Liver (tissue), 9 donors: ENCODE data around the gene C12orf57. TPM values are rescaled to one million over a fixed set of nuclear protein-coding genes. Genes with fewer than 3 reads are reported as not detected.
A peak's percentile ranks its signal among the peaks of the same experiment; 100 is the strongest.

Experiments used
- DNase-seq: peaks from one replicate; pipeline ENCODE4 v3.0.0-alpha.2; 2017; ENCODE audit warnings: low spot score
- H3K27ac ChIP-seq, 2 donors: one replicate each; pipeline ENCODE4 v1.7.0; 2013; ENCODE audit warnings: inconsistent platforms in 2 of 2, low read length in 2 of 2, control low read depth in 1 of 2, low read depth in 1 of 2, mild to moderate bottlenecking in 1 of 2
- H3K27me3 ChIP-seq, 4 donors: one replicate each; pipeline versions ENCODE4 v1.6.1 to v1.7.0; 2013; ENCODE audit warnings: low read length in 3 of 4, inconsistent platforms in 1 of 4, mild to moderate bottlenecking in 1 of 4, moderate library complexity in 1 of 4; ENCODE audit not compliant: control insufficient read depth in 4 of 4, insufficient read depth in 4 of 4
- H3K36me3 ChIP-seq, 4 donors: one replicate each; pipeline versions ENCODE4 v1.6.1 to v1.7.0; 2013; ENCODE audit warnings: low read length in 3 of 4, mild to moderate bottlenecking in 3 of 4, low read depth in 1 of 4, moderate library complexity in 1 of 4; ENCODE audit not compliant: control insufficient read depth in 4 of 4, insufficient read depth in 3 of 4
- H3K4me1 ChIP-seq, 4 donors: one replicate each; pipeline versions ENCODE4 v1.6.1 to v1.7.0; 2013; ENCODE audit warnings: low read length in 3 of 4, mild to moderate bottlenecking in 3 of 4, moderate library complexity in 1 of 4; ENCODE audit not compliant: control insufficient read depth in 4 of 4, insufficient read depth in 4 of 4
- H3K4me3 ChIP-seq, 3 donors: one replicate each; pipeline versions ENCODE4 v1.6.1 to v1.7.0; 2013; ENCODE audit warnings: low read length in 3 of 3, control low read depth in 1 of 3, low read depth in 1 of 3, mild to moderate bottlenecking in 1 of 3
- H3K9ac ChIP-seq, 2 donors: one replicate each; pipeline ENCODE4 v1.7.0; 2013; ENCODE audit warnings: low read length in 2 of 2, mild to moderate bottlenecking in 2 of 2, moderate library complexity in 2 of 2, control low read depth in 1 of 2, low read depth in 1 of 2
- H3K9me3 ChIP-seq, 4 donors: one replicate each; pipeline versions ENCODE4 v1.6.1 to v1.7.0; 2013; ENCODE audit warnings: low read length in 3 of 4; ENCODE audit not compliant: control insufficient read depth in 4 of 4
- EGR1 ChIP-seq, 2 donors: IDR thresholded peaks; 2 replicates each; pipeline ENCODE4 v1.6.1; 2016 to 2018; ENCODE audit warnings: antibody characterized with exemption in 2 of 2, low read depth in 2 of 2
- FOXA1 ChIP-seq: IDR thresholded peaks from 2 replicates; pipeline ENCODE4 v1.6.1; 2016; ENCODE audit warnings: antibody characterized with exemption
- FOXA2 ChIP-seq: IDR thresholded peaks from 2 replicates; pipeline ENCODE4 v1.6.1; 2016; ENCODE audit warnings: antibody characterized with exemption
- GABPA ChIP-seq, 2 donors: IDR thresholded peaks in 1 of 2; conservative IDR thresholded peaks in 1 of 2; 2 replicates each; pipeline ENCODE4 v1.6.1; 2016; ENCODE audit warnings: antibody characterized with exemption in 2 of 2, mild to moderate bottlenecking in 1 of 2, moderate library complexity in 1 of 2
- HNF4A ChIP-seq, 2 donors: conservative IDR thresholded peaks; 2 replicates each; pipeline ENCODE4 v1.6.1; 2016; ENCODE audit warnings: antibody characterized with exemption in 2 of 2, mild to moderate bottlenecking in 2 of 2
- HNF4G ChIP-seq: IDR thresholded peaks from 2 replicates; pipeline ENCODE4 v1.6.1; 2016; ENCODE audit warnings: antibody characterized with exemption
- JUND ChIP-seq, 2 donors: IDR thresholded peaks; 2 replicates each; pipeline ENCODE4 v1.6.1; 2016; ENCODE audit warnings: antibody characterized with exemption in 2 of 2
- RAD21 ChIP-seq, 2 donors: IDR thresholded peaks; 2 replicates each; pipeline ENCODE4 v1.6.1; 2016; ENCODE audit warnings: antibody characterized with exemption in 2 of 2, mild to moderate bottlenecking in 2 of 2
- RXRA ChIP-seq, 2 donors: IDR thresholded peaks; 2 replicates each; pipeline ENCODE4 v1.6.1; 2017 to 2018; ENCODE audit warnings: antibody characterized with exemption in 2 of 2, mild to moderate bottlenecking in 1 of 2
- SP1 ChIP-seq: IDR thresholded peaks from 2 replicates; pipeline ENCODE4 v1.6.1; 2018; ENCODE audit warnings: antibody characterized with exemption, mild to moderate bottlenecking
- TAF1 ChIP-seq: conservative IDR thresholded peaks from 2 replicates; pipeline ENCODE4 v1.6.1; 2016; ENCODE audit warnings: antibody characterized with exemption, mild to moderate bottlenecking
- YY1 ChIP-seq: IDR thresholded peaks from 2 replicates; pipeline ENCODE4 v1.6.1; 2016; ENCODE audit warnings: antibody characterized with exemption, mild to moderate bottlenecking
- ZBTB33 ChIP-seq: IDR thresholded peaks from 2 replicates; pipeline ENCODE4 v1.6.1; 2016; ENCODE audit warnings: antibody characterized with exemption
- WGBS: extraction: QIAGEN DNeasy Blood & Tissue Kit; methylation state at CpG from one replicate; pipeline ENCODE4 v1.1.7; 2013; 5-methylcytosine and 5-hydroxymethylcytosine counted together
- polyA plus RNA-seq, 2 donors: library from polyadenylated mRNA; stranded (reverse) in 1 of 2; unstranded in 1 of 2; fragments of 200-250 nt in 1 of 2; fragments of >200 nt in 1 of 2; fragmentation: Nextera tagmentation in 1 of 2; extraction: Ambion mirVana in 1 of 2; gene quantifications; one replicate each; pipeline versions ENCODE4 v1.2.1 to v1.2.3, GENCODE V29; 2013 to 2015
- total RNA-seq, 2 donors: library from RNA; depleted of rRNA; stranded (reverse); fragments of >200 nt; gene quantifications; one replicate each; pipeline ENCODE4 v1.2.3, GENCODE V29; 2014
- TF ChIP-seq, protein P1 (sequence below): IDR thresholded peaks from 2 replicates; pipeline ENCODE4 v1.6.1; 2016; ENCODE audit warnings: antibody characterized with exemption, mild to moderate bottlenecking
- TF ChIP-seq, protein P2 (sequence below): IDR thresholded peaks from 2 replicates; pipeline ENCODE4 v1.6.1; 2016; ENCODE audit warnings: antibody characterized with exemption
- TF ChIP-seq, protein P3 (sequence below): fragments of 150-350 bp; IDR thresholded peaks from 2 replicates; pipeline ENCODE4 v1.5.1; 2017; ENCODE audit warnings: improper control_type of control experiment, low read depth, low read length; ENCODE audit not compliant: missing input control
- donor health status: healthy.
- donor health status: healthy.
- donor health status: healthy.
- donor health status: healthy.
- donor health status: healthy.

The C12orf57 gene
- total and polyA plus RNA-seq, 4 donors, result 49.2 to 193 (median 65.7) TPM

DNA sequence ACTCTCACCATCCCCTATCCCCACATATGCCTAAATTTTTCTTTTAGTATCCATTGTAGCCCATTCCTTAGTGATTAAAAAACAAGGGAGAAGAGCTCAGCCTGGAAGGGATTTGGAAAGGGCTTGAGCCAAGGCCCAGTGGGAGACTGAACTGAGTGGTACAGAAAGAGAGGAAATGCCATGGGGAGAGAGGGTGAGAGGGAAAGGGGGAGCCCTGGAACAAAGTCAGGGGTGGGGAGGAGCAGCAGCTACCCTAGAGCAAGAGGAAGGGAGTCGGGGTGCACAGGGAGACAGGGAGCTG, 18.6 kb upstream of the C12orf57 start:
- Histone ChIP-seq H3K36me3 (no peaks in the 10 kb centered on the region), H3K27me3 (no peaks in the 10 kb centered on the region), H3K4me3 (no peak overlapping the region), H3K27ac (peak overlapping the region; percentile 89 to 93), H3K4me1 (peaks cover 9 to 55% (median 48%) of the 10 kb centered on the region in 4 donors), H3K9me3 (no peaks in the 10 kb centered on the region), H3K9ac (peak overlapping the region in 1 of 2 donors; percentile 0)
- TF ChIP-seq, protein P1, sequence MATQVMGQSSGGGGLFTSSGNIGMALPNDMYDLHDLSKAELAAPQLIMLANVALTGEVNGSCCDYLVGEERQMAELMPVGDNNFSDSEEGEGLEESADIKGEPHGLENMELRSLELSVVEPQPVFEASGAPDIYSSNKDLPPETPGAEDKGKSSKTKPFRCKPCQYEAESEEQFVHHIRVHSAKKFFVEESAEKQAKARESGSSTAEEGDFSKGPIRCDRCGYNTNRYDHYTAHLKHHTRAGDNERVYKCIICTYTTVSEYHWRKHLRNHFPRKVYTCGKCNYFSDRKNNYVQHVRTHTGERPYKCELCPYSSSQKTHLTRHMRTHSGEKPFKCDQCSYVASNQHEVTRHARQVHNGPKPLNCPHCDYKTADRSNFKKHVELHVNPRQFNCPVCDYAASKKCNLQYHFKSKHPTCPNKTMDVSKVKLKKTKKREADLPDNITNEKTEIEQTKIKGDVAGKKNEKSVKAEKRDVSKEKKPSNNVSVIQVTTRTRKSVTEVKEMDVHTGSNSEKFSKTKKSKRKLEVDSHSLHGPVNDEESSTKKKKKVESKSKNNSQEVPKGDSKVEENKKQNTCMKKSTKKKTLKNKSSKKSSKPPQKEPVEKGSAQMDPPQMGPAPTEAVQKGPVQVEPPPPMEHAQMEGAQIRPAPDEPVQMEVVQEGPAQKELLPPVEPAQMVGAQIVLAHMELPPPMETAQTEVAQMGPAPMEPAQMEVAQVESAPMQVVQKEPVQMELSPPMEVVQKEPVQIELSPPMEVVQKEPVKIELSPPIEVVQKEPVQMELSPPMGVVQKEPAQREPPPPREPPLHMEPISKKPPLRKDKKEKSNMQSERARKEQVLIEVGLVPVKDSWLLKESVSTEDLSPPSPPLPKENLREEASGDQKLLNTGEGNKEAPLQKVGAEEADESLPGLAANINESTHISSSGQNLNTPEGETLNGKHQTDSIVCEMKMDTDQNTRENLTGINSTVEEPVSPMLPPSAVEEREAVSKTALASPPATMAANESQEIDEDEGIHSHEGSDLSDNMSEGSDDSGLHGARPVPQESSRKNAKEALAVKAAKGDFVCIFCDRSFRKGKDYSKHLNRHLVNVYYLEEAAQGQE, result no peak
- TF ChIP-seq SP1, result no peak
- TF ChIP-seq RXRA (IDR thresholded peaks at IDR 0.05), result no peak
- TF ChIP-seq, protein P2, sequence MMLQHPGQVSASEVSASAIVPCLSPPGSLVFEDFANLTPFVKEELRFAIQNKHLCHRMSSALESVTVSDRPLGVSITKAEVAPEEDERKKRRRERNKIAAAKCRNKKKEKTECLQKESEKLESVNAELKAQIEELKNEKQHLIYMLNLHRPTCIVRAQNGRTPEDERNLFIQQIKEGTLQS, result no peak
- TF ChIP-seq FOXA2, result no peak
- TF ChIP-seq, protein P3, sequence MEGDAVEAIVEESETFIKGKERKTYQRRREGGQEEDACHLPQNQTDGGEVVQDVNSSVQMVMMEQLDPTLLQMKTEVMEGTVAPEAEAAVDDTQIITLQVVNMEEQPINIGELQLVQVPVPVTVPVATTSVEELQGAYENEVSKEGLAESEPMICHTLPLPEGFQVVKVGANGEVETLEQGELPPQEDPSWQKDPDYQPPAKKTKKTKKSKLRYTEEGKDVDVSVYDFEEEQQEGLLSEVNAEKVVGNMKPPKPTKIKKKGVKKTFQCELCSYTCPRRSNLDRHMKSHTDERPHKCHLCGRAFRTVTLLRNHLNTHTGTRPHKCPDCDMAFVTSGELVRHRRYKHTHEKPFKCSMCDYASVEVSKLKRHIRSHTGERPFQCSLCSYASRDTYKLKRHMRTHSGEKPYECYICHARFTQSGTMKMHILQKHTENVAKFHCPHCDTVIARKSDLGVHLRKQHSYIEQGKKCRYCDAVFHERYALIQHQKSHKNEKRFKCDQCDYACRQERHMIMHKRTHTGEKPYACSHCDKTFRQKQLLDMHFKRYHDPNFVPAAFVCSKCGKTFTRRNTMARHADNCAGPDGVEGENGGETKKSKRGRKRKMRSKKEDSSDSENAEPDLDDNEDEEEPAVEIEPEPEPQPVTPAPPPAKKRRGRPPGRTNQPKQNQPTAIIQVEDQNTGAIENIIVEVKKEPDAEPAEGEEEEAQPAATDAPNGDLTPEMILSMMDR, result no peak
- TF ChIP-seq ZBTB33, result no peak
- TF ChIP-seq FOXA1, result no peak
- no peak for TF ChIP-seq JUND (IDR thresholded peaks at IDR 0.05)
- TF ChIP-seq TAF1, result no peak
- no peak for TF ChIP-seq EGR1 (IDR thresholded peaks at IDR 0.05; ENCODE audit: low read depth in 2 of 2)
- no peak for TF ChIP-seq RAD21 (IDR thresholded peaks at IDR 0.05)
- DNase-seq, result no peak
- WGBS, result 57% methylated on average over 1 of the region's 1 CpG

- WGBS, result 18% methylated on average over 8 of the region's 8 CpGs
- Histone ChIP-seq H3K27ac (peak overlapping the region; percentile 89 to 93), H3K4me1 (peaks cover 9 to 56% (median 48%) of the 10 kb centered on the region in 4 donors), H3K36me3 (no peaks in the 10 kb centered on the region), H3K27me3 (no peaks in the 10 kb centered on the region), H3K9ac (peak overlapping the region in 1 of 2 donors; percentile 51), H3K9me3 (no peaks in the 10 kb centered on the region), H3K4me3 (peak overlapping the region; percentile 14 to 55 (median 36))
- TF ChIP-seq EGR1 (IDR thresholded peaks at IDR 0.05; ENCODE audit: low read depth in 2 of 2), result peak in 1 of 2 donors; percentile 27
- peak; percentile 48 to 56 for TF ChIP-seq RAD21 (IDR thresholded peaks at IDR 0.05)
- peak; percentile 54 for TF ChIP-seq YY1
- peak in 1 of 2 donors; percentile 62 for TF ChIP-seq GABPA (IDR thresholded peaks at IDR 0.05 in 1 of 2, conservative IDR thresholded peaks at IDR 0.05 in 1 of 2)
- TF ChIP-seq, protein P3, result peak; percentile 1
- TF ChIP-seq FOXA1, result no peak
- no peak for TF ChIP-seq HNF4G
- TF ChIP-seq RXRA (IDR thresholded peaks at IDR 0.05), result peak in 1 of 2 donors; percentile 47
- peak; percentile 47 for TF ChIP-seq SP1
- peak; percentile 45 to 67 for TF ChIP-seq HNF4A (conservative IDR thresholded peaks at IDR 0.05)
- TF ChIP-seq, protein P1, result peak; percentile 72
- peak in 1 of 2 donors; percentile 81 for TF ChIP-seq JUND (IDR thresholded peaks at IDR 0.05)
- TF ChIP-seq TAF1, result no peak
- DNase-seq, result no peak
These were observed 18.1 kb upstream of the C12orf57 start for GRCh38 chr12:6925540-6926279.
